NCI-H2081 (cell line): ENCODE data around the gene TXNRD1.
"Not testable (repeated sequence)": the region's sequence is repeated elsewhere in the genome, so short reads cannot be mapped to it uniquely, and the experiment has no call there.

ENCODE experiments used
- DNase-seq, 2 experiments: peaks; one replicate each; lab custom pipeline; 2025; lab: John Stamatoyannopoulos, UW

Gene TXNRD1

DNA sequence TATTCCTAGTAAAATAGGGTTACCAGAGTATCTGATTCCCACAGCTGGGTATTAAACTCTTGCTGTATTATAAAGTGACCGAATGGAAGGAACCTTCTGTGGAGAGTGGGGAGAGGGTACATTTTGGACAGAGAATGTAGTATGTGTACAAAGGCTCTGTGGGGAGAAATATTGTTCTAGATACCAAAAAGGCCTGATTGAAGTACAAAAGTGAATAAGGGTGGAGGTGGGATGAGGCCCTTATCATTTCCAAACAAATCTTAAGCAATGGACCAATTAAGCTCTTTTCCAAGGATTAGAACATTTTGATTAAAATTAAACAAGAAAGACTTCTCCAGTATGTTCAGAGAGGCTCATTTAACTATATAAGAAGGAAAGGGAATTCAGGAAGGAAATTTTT, 108.3 kb downstream of the TXNRD1 start:
- DNase-seq, result no peak

DNA sequence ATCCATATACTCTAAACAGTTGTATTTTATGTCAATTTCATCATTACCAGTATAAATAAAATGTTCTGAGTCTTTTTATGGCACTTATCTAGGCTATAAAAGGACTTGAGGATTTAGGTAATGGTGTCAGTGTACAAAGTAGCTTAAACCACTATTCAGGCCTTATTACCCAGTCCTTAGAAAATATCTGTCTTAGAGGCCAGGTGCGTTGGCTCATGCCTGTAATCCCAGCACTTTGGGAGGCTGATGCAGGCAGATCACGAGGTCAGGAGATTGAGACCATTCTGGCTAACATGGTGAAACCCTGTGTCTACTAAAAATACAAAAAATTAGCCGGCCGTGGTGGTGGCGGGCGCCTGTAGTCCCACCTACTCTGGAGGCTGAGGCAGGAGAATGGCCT, 112.7 kb downstream of the TXNRD1 start:
- DNase-seq, result not testable (repeated sequence)

DNA sequence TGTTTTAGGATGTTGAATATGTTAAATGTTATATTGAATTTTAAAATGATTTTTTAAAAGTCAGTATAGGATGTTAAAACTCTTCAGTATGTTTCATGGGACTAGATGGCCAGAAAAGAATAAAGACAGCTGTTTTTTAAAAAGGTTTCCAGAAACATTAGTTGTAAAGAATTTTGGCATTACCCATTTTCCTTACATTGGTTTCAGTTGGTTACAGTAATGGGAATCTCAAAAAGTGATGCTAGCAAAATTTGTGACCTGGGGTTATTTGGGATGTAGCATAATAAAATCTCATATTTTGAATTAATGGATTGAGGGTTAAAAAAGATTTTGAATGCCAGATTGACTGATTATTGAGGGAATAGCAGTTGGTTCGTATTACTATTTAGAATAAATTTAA, 113.2 kb downstream of the TXNRD1 start:
- DNase-seq, result no peak

DNA sequence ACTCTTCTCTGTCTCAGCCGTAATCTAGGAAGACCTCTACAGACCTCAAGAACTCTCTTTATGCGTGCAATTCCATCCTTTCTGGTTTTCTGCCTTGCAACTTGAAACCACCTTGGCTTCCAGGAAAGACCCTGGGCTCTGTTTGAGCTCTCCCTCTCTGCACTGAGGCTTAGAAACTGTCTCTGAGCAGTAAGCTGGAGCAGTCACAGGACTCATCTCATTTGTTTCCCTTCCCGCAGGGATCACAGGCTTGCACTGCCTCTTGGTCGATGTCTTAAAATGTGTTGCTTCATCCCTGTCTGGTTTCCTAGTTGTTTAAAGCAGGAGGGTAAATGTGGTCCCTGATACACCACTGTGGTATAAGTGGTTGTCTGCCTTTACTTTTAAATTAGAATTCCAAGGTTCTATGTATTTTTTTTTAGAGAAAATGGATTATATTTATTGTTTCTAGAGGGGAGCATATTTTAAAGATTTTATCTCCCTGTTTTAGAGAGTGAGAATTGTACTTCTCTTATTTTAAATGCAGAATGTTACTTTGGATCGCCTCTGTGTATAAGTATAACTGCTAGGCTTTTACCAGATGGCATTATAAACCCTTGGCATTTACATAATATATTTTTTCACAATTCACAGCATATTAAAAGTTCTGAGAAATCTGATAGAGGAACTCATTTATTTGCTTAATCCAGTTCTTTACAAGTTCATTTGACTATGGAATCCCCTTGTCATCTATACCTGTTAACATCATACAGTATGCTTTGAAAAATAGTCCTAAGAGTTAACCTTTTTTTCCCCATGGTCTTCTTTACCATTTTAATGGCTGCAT, 114.3 kb downstream of the TXNRD1 start:
- DNase-seq, result no peak

DNA sequence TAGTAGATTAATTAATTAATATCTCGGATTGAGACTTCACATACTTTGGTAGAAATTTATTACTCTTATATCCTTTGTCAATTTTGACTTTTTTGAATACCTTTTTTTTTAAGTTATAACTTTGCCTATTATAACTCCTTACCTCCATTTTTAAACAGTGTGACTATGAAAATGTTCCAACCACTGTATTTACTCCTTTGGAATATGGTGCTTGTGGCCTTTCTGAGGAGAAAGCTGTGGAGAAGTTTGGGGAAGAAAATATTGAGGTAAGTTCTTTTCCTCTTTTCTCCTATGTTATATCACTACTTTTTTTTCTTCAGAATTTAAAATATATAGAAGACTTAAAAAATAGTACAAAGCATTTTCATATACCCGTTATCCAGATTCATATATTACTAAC, 115.8 kb downstream of the TXNRD1 start:
- DNase-seq, result no peak

DNA sequence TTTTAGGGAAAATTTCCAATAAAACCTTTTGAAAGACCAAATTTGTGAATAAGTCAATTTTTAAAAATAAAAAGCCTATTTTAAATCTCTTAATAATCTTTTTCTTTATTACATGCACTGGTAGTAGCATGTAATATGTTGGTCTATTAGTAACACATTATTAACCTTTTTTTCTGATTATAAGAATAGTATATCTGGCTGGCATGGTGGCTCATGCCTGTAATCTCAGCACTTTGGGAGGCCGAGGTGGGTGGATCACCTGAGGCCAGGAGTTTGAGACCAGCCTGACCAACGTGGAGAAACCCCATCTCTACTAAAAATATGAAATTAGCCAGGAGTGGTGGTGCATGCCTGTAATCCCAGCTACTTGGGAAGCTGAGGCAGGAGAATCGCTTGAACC, 116.7 kb downstream of the TXNRD1 start:
- DNase-seq, result not testable (repeated sequence)

DNA sequence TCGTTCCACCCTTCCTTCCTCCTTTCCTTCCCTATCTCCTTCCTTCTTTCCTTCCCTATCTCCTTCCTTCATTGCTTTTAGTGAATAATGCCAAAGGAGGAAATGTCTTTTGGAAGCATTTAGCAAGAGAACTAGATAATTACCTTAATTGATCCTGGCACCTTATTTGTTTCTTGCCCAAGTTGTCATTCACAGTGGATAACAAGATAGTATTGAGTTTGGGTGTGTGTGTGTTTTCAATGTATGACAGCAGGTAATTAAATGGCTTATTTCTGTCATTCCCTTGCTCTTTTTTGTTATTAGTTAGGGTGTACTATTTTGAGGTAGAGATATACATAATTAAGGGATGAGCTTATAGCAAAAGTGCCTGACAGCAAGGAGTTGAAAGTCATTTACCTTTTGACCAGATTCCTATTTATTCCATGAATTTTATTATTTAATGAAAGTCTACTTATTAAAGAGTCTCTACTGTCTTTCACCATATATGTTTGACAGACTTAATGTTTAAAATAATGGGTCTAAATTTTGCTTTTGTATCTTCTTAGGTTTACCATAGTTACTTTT, 118.2 kb downstream of the TXNRD1 start:
- DNase-seq, result no peak

DNA sequence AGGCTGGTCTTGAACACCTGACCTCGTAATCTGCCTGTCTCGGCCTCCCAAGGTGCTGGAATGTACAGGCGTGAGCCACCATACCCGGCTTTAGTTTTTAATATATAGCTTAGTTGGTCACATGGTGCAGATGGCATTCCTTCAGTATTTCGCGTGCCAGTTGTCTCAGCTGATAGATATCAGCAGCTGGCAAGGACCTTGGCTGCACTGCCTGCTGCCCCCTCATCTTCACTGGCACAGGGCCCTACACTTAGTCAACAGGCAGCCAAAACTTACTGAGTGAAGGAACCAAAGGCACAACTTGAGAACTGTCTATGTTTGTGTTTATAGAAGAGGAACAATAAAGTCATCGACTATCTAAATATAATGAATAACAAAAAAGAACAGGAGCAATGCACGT, 119.0 kb downstream of the TXNRD1 start:
- DNase-seq, result no peak

DNA sequence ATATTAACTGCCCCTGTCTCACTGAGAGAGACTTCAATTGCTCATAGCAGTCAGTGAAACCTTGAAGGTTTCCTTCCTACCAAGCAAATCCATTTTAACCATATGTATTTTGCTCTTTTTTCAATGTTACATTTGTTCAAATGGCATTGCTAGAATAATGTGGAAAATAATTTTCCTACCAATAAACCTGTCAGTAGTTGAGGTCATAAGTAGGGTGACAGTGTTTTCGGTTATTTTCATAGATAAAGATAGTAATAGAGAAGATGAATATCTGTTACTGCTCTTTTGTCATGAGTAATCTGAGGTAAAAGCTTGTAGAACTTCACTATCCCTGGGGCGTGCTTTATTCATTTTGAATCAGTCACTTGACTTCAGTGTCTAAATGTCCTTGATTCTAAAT, 120.5 kb downstream of the TXNRD1 start:
- no peak for DNase-seq

DNA sequence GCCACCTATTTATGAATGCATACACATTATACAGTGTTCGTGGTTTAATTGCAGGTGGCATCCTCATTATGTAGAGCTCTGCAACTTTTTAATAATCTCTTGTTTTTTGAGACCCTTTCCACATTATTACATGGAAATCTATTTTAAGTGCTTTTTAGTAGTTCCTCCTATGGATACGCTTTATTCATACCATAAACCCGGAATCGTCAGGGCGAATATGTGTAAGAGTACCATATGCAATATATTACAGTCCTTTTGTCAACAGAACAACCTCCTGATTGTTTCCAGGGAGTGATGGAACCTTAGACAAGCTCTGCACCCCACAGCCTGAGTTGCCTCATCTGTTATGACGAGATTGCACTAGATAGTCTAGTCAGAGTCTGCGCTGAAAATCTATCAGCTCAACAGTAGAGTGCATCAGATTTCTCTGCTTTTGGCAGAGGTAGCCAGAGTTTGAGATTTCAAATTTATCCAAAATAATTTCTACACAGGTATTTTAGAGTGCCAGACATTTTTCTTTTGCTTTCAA, 121.5 kb downstream of the TXNRD1 start:
- no peak for DNase-seq

DNA sequence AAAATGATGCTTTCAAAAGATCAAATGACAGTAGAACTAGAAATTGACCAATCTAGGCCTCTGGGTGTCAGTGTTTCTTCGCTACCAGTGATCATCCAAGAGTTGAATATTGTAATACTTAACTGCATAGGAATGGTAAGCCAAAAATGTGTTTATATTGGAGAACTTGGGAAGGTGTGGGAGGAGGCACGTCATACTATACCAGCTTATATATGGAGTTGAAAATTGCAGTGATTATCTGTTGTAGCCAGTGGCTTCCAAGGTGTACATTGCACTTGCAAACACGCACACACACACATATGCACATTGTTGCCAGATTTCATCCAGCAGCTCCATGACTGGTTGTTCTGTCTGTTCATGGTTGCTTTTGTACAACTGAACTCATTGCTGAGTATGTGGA, 124.1 kb downstream of the TXNRD1 start:
- DNase-seq, result no peak

DNA sequence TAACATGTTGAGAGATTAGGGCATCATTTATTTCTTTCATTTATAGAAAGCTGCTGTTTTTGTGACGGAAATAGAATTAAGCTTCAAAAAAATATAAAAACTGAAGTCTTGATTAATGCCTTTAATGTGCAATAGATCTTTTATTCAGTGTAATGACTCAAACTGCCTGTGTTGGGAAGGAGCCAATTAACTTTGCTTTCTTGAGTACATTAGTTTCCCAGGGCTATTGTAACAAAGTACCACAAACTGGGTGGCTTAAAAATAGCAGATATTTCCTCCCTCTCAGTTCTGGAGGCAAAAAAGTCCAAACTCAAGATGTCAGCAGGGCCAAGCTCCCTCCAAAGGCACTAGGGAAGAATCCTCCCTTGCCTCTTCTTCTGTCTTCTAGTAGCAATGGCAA, 124.6 kb downstream of the TXNRD1 start:
- no peak for DNase-seq

DNA sequence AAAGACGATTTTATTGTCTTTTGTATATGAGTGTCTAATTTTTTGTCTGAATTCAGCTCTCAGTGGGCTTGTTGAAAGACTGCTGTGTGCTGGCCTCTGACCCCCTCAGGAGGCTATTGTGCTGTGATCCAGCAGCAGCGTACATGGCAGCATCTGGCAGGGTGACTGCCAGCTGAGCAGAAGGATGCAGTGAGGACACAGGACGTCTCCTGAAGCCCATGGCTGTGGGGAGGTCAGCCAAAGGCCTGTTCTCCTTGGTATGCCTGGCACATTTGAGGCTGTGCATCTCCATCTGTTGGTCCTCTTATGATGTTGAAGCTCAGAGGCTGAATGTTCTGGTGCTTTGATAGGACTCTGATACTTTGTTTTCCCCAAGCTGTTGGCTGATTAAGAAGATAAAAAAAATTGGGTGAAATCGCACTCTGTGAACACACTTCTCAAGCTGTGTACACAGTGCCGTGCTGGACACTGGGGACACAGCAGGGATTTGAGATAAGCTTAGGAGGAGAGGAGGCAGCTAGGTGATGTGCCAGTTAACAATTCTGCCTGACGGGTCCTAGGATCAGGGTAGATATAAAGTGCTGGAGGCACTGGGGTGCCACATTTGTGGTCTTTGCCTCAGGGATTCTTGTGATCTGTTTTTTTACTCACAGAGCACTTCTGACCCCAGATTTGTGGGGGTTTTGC, 125.5 kb downstream of the TXNRD1 start:
- DNase-seq, result no peak

DNA sequence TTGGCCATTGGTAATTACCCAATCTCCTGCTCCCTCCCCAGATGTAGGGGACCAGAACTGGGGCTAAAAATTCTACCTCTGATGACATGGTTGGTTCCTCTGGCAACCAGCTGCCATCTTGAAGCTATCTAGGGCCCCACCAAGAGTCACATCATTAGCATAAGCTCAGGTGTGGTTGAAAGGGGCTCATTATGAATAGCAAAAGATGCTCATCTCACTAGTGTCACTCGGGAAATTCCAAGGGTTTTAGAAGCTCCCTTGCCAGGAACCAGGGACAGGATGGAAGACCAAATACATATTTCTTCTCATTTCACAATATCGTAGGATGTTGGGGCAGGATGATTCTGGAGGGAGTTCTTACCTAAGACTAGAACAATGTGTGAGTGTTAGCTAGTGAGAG, 126.6 kb downstream of the TXNRD1 start:
- DNase-seq, result no peak

DNA sequence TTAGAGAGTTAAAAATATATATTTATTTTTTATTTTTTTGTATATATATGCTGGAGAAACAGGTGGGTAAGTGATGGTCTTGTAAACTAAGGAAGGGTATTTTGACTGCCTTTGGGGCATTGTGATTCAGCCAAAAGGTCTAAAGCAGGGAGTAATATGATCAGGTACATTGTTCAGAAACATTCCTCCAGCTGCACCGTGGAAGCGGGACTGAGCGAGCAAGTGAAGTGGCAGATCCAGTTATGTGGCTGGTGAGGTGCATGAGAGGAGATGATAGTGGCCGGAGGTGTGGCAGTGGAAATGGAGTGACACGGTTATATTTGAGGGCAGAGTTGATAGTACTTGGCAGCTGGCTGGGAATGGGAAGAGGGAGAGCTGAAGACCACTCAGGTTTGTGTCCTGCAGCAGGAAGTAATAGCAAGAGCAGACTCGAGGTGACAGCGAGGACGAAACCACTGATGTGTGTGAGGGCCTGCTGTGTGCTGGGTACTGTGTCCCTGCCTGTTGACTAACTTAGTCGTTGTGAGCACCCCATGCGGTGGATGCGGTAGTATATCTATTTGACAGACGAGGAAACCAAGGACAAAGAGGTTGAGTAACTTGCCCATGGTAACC, 127.2 kb downstream of the TXNRD1 start:
- no peak for DNase-seq

DNA sequence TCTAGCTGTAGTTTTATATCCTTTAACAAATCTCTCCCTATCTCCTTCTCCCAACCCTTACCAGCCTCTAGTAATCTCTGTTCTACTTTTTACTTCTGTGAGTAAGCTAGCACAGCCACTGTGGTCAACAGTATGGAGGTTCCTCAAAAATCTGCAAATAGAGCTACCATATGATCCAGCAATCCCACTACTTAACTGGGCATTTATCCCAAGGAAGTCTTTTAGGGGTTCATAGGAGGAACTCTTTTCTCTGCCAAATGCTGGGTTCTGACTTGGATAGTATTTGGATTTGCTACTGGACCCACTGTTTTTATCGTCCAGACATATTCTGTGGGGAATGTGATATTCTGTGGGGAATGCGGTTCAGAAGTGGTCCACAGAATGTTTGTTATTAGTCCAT, 129.1 kb downstream of the TXNRD1 start:
- DNase-seq, result no peak

DNA sequence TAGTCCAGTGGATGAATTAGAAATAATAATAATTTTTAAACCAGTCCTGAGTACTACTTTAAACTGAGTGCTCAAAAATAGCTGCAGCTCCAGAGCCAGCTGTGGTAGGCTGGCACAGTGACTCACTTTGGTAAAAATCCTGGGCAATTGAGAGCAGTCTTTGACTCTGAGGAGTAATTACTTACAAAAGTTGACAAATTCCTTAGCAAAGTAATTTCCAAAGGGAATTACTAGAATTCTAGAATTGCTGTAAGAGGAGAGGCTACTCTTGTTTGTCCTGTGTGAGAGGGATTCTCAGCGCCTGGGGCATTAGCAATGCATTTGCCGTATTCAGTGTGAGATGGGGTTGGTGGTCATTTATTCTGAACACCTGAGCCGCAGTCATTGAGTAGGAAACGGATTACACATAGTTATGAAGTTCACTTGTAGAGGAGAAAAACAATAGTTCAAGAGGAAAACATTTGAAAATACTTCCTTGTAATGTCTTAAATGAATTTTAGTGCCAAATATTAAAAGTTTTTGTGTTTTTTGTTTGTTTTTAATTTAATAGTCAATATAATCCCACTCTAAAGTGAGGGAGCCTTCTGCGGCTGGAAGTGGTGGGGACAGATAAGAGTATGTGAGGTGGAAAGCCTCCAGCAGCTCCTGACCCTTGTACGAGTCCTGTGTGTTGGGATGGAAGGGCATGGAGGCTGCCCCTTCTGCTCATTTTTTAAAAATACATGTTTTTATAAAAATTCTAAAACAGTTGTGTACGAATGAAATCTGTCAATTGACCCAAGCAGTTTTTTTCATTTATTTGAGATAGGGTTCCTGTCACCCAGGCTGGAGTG, 129.9 kb downstream of the TXNRD1 start:
- no peak for DNase-seq

DNA sequence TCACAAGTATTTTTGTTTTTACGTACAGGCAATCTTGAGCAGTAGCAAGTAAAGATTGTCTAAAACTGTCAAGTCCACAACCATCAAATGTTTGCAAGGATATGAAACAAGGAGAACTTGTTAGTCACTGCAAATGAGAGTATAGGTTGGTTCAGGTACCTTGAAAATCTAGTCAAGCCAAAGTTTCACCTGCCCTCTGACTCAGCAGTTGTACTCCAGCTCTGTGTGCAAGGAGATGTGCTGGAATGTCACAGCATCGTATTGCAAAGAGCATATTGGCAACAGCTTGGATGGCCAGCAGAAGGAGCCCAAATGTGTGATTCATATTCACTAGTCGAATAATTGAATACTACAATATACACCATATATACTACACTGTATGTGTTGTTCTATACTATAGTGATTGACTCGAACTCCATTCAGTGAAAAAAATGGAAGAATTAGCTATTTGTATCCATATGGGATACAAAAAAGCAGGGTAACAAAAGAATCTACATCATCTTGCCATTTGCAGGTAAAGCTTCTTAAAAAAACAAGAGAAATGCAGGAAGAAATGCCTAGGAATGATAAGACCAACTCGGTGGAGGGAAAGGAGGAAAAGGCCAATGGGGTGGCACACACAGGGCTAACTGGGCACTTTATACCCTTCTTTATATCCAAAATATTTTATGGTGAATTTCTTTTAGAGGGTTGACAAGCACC, 131.9 kb downstream of the TXNRD1 start:
- no peak for DNase-seq

DNA sequence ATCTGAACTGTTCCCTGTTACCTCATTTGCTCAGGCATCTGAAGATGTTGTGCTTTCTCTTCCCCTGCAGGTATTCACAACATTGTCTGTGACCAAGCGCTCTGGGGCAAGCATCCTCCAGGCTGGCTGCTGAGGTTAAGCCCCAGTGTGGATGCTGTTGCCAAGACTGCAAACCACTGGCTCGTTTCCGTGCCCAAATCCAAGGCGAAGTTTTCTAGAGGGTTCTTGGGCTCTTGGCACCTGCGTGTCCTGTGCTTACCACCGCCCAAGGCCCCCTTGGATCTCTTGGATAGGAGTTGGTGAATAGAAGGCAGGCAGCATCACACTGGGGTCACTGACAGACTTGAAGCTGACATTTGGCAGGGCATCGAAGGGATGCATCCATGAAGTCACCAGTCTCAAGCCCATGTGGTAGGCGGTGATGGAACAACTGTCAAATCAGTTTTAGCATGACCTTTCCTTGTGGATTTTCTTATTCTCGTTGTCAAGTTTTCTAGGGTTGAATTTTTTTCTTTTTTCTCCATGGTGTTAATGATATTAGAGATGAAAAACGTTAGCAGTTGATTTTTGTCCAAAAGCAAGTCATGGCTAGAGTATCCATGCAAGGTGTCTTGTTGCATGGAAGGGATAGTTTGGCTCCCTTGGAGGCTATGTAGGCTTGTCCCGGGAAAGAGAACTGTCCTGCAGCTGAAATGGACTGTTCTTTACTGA, 132.9 kb downstream of the TXNRD1 start:
- no peak for DNase-seq

DNA sequence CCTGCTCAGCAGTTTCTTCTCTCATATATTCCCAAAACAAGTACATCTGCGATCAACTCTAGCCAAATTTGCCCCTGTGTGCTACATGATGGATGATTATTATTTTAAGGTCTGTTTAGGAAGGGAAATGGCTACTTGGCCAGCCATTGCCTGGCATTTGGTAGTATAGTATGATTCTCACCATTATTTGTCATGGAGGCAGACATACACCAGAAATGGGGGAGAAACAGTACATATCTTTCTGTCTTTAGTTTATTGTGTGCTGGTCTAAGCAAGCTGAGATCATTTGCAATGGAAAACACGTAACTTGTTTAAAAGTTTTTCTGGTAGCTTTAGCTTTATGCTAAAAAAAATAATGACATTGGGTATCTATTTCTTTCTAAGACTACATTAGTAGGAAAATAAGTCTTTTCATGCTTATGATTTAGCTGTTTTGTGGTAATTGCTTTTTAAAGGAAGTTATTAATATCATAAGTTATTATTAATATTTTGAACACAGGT, 133.5 kb downstream of the TXNRD1 start:
- no peak for DNase-seq
